Activated naive CD4-positive, alpha-beta T cell treated with anti-CD3 and anti-CD28 coated beads, Interleukin-2, amount 10 ng/mL, durations not matched to agents 7 days and 5 days (primary cell): ENCODE measurements around the gene GPR15LG.
"Not testable (repeated sequence)": the region's sequence is repeated elsewhere in the genome, so short reads cannot be mapped to it uniquely, and the experiment has no call there.

Experiments
- CTCF ChIA-PET: fragments of 350-600 bp; sonication (Branson Sonifier 250); formaldehyde crosslinking; loops from one replicate; lab custom pipeline; 2021; ENCODE audit warnings: antibody characterized with exemption; lab: Charles Lee
- DNase-seq: peaks from one replicate; pipeline ENCODE4 v3.0.0-alpha.2; 2020
- H3K27ac Mint-ChIP-seq: one replicate; pipeline ENCODE4 v1.8.0; 2021; ENCODE audit warnings: mild to moderate bottlenecking, moderate library complexity, mixed read lengths
- H3K27me3 Mint-ChIP-seq: one replicate; pipeline ENCODE4 v1.8.0; 2021; ENCODE audit warnings: mild to moderate bottlenecking, mixed read lengths
- H3K36me3 Mint-ChIP-seq: one replicate; pipeline ENCODE4 v1.8.0; 2021; ENCODE audit warnings: mixed read lengths
- H3K4me1 Mint-ChIP-seq: one replicate; pipeline ENCODE4 v1.8.0; 2021; ENCODE audit warnings: mixed read lengths
- H3K4me3 Mint-ChIP-seq: one replicate; pipeline ENCODE4 v1.8.0; 2021; ENCODE audit warnings: mild to moderate bottlenecking, moderate library complexity, mixed read lengths
- H3K9me3 Mint-ChIP-seq: one replicate; pipeline ENCODE4 v1.8.0; 2021; ENCODE audit warnings: mixed read lengths

The GPR15LG gene

DNA sequence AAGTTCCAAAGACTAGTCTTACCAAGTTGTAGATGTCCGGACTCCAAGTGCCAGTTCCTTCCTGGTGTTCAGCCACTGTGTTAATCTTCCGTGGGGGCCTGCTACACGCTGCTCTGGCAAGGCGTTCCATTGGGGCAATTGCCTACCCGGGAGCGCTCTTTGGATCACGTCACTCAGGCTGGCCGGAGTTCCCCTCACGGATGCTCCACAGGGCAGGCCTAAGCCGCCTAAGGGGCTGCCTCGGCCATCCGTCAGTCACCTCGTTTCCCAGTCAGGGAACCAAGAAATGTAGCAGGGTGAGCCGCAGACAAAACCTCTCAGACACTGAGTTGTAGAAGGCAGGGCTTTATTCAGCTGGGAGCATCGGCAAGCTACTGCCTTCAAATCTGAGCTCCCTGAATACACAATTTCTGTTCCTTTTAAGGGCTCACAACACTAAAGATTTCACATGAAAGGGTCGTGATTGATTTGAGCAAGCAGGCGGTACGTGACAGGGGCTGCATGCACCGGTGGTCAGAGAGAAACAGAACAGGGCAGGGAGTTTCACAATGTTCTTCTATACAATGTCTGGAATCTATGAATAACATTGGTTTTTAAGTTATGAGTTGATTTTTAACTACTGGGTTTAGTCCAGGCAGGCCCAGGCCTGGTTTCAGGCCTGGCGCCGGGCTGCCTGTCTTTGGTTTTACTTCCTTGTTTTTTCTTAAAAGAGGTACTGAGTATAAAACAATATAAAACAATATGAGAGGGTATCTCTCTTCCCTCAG is 1.7 kb upstream of the GPR15LG start:
- H3K9me3 Mint-ChIP-seq, H3K27me3 Mint-ChIP-seq, CTCF ChIA-PET, H3K36me3 Mint-ChIP-seq, H3K4me3 Mint-ChIP-seq, DNase-seq, H3K4me1 Mint-ChIP-seq: not testable (repeated sequence)
- peak overlapping the region; percentile 24 for H3K27ac Mint-ChIP-seq

DNA sequence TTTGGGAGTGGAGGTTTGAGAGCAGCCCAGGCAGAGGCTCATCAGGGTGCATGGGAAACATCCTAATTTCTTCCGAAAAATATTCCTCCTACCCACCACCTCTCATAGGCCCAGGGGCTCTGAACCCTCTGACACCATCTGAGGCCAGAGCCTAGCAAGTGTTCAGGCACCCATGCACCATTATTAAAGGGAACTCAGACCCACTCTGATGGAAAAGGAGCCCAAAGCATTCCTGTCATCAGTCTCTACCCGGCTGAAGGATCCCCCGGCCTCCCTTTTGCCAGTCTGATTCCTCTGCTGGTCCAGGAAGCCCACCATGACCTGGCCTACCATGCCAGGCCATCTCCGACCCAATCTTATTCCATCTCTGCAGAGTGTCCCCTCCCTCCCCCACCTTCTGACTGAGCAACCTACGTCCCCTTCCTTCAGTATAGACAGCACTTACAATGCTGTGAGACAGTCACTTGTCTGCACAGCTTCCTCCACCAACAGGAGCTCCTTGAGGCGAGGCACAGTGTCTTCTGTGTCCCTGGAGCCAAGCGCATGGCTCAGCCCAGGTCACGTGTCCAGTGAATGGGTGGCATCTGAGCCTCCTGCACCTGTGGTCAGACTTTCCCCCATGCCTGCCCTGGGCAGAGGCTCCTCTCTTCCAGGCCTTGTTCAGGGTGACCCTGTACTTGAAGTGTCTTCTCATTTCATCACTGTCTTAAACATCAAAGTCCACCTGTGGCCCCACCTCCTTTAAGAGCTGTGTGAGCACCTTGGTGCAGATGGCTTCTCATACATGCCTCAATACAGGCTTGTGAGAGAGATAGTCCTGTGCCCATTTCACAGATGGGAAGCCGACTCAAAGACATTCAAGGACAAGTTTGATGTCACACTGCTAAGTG is 889 bp upstream of the GPR15LG start:
- H3K4me1 Mint-ChIP-seq: peaks cover 6% of the 10 kb centered on the region
- no peaks in the 10 kb centered on the region for H3K9me3 Mint-ChIP-seq
- H3K36me3 Mint-ChIP-seq: no peaks in the 10 kb centered on the region
- H3K27ac Mint-ChIP-seq: peak overlapping the region; percentile 24
- CTCF ChIA-PET: interaction anchor here (1.0 kb wide), 1 partner anchor 24 kb away, joined by 3 read pairs; no protein-coding TSS in a partner anchor
- no peak for DNase-seq
- no peak overlapping the region for H3K4me3 Mint-ChIP-seq
- peaks cover 7% of the 10 kb centered on the region for H3K27me3 Mint-ChIP-seq

- H3K4me3 Mint-ChIP-seq: no peak overlapping the region
- H3K27ac Mint-ChIP-seq: no peak overlapping the region
- H3K36me3 Mint-ChIP-seq: no peaks in the 10 kb centered on the region
- DNase-seq: no peak
- H3K9me3 Mint-ChIP-seq: no peaks in the 10 kb centered on the region
- H3K27me3 Mint-ChIP-seq: peaks cover 7% of the 10 kb centered on the region
- H3K4me1 Mint-ChIP-seq: peaks cover 6% of the 10 kb centered on the region
- CTCF ChIA-PET: interaction anchor here (1.0 kb wide), 1 partner anchor 39 kb away, joined by 3 read pairs; no protein-coding TSS in a partner anchor
These were observed 1.8 kb downstream of the GPR15LG start for GRCh38 chr10:84175436-84175835.

DNA sequence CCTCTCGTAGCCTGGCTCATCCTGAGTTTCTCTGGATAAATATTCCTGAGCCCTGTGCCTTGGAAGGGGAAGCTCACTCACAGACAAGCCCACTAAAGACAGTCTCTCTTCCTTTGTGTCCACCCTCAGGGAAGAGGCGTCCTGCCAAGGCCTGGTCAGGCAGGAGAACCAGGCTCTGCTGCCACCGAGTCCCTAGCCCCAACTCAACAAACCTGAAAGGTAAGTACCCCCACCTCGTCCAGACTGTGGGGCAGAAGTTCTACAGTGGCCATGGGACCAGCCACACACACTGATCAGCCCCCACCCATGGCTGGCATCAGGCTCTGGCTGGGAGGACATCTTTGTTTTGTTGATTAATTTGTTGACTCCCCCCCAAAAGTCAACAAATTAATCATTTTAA is 2.8 kb downstream of the GPR15LG start:
- Mint-ChIP-seq H3K4me3 (no peak overlapping the region), H3K36me3 (no peaks in the 10 kb centered on the region), H3K27me3 (peaks cover 5% of the 10 kb centered on the region), H3K27ac (peak overlapping the region; percentile 87), H3K9me3 (no peaks in the 10 kb centered on the region), H3K4me1 (peaks cover 6% of the 10 kb centered on the region)
- CTCF ChIA-PET: interaction anchor here (1.0 to 1.2 kb wide), 2 partner anchors 21 to 38 kb away, joined by 3 read pairs; no protein-coding TSS in a partner anchor
- DNase-seq: no peak

- Mint-ChIP-seq H3K9me3 (no peaks in the 10 kb centered on the region), H3K27me3 (no peaks in the 10 kb centered on the region), H3K4me3 (peak overlapping the region; percentile 10), H3K4me1 (peaks cover 6% of the 10 kb centered on the region), H3K36me3 (no peaks in the 10 kb centered on the region), H3K27ac (peak overlapping the region; percentile 87)
- CTCF ChIA-PET: interaction anchor here (1.0 to 1.2 kb wide), 4 partner anchors 14 to 38 kb away, joined by 3 to 7 read pairs (median 4); no protein-coding TSS in a partner anchor
- DNase-seq: no peak
These were observed 3.4 kb downstream of the GPR15LG start for GRCh38 chr10:84176836-84177474.

DNA sequence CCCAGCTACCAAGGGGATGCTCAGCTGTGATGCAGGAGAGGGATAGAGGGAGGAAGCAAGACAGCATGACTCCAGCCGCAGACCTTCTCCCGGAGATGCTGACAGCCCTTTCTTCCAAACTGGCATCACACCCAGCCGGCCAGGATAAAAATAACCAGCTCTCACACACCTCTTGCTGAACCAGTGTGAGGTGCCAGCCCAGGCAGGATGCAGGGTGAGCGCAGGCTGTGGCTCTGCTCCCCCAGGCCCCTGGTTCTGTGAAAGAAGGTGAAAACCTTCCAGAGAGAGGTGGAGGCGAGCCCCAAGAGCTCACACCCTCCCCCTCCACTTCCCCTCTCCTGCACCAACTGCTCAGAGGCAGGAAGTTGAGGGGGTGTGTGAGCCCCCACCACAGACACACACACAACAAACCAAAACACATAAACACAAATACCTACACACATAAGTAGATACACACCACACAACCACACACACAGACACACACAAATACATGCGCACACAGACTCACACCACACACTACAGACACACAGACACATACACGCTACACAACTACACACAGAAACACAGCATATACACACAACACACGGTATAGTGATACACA is 4.0 kb downstream of the GPR15LG start:
- DNase-seq: peak; percentile 80
- CTCF ChIA-PET: interaction anchor here (0.7 to 1.2 kb wide), 5 partner anchors 13 to 37 kb away, joined by 3 to 7 read pairs (median 4); no protein-coding TSS in a partner anchor
- Mint-ChIP-seq H3K4me3 (no peak overlapping the region), H3K27me3 (no peaks in the 10 kb centered on the region), H3K4me1 (peaks cover 6% of the 10 kb centered on the region), H3K9me3 (no peaks in the 10 kb centered on the region), H3K36me3 (no peaks in the 10 kb centered on the region), H3K27ac (no peak overlapping the region)

DNA sequence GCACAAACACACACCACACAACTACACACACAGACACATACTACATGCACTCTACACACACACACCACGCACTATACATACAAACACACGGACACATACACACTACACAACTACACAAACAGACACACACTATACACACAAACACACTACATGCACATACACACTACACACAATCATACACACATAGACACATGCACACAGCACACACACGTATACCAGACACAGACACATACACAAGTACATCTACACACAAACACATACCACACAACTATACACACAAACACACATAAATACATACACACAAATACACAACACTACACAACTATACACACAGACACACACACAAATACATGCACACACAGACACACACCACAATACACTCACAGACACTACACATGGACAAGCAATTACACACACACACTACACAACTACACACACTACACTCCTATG is 4.6 kb downstream of the GPR15LG start:
- no peak overlapping the region for H3K27ac Mint-ChIP-seq
- H3K27me3 Mint-ChIP-seq: no peaks in the 10 kb centered on the region
- no peak overlapping the region for H3K4me3 Mint-ChIP-seq
- H3K9me3 Mint-ChIP-seq: no peaks in the 10 kb centered on the region
- H3K4me1 Mint-ChIP-seq: peaks cover 6% of the 10 kb centered on the region
- no peaks in the 10 kb centered on the region for H3K36me3 Mint-ChIP-seq
- CTCF ChIA-PET: interaction anchor here (0.7 to 1.1 kb wide), 3 partner anchors 13 to 30 kb away, joined by 4 to 7 read pairs (median 4); no protein-coding TSS in a partner anchor
- no peak for DNase-seq

GRCh38 chr10:84179059-84179710 is 5.6 kb downstream of the GPR15LG start:
- no peaks in the 10 kb centered on the region for H3K36me3 Mint-ChIP-seq
- DNase-seq: no peak
- H3K27ac Mint-ChIP-seq: no peak overlapping the region
- H3K4me1 Mint-ChIP-seq: peaks cover 6% of the 10 kb centered on the region
- H3K4me3 Mint-ChIP-seq: no peak overlapping the region
- CTCF ChIA-PET: no interaction called here
- no peaks in the 10 kb centered on the region for H3K9me3 Mint-ChIP-seq
- no peaks in the 10 kb centered on the region for H3K27me3 Mint-ChIP-seq

DNA sequence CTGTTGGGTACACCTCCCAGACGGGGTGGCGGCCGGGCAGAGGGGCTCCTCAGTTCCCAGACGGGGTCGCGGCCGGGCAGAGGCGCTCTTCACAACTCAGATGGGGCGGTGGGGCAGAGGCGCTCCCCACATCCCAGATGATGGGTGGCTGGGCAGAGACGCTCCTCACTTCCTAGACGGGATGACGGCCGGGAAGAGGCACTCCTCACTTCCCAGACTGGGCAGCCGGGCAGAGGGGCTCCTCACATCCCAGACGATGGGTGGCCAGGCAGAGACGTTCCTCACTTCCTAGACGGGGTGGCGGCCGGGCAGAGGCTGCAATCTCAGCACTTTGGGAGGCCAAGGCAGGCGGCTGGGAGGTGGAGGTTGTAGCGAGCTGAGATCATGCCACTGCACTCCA is 6.8 kb downstream of the GPR15LG start:
- H3K4me3 Mint-ChIP-seq, H3K27ac Mint-ChIP-seq, H3K9me3 Mint-ChIP-seq, CTCF ChIA-PET, DNase-seq, H3K36me3 Mint-ChIP-seq, H3K27me3 Mint-ChIP-seq: not testable (repeated sequence)
- peaks cover 14% of the 10 kb centered on the region for H3K4me1 Mint-ChIP-seq

DNA sequence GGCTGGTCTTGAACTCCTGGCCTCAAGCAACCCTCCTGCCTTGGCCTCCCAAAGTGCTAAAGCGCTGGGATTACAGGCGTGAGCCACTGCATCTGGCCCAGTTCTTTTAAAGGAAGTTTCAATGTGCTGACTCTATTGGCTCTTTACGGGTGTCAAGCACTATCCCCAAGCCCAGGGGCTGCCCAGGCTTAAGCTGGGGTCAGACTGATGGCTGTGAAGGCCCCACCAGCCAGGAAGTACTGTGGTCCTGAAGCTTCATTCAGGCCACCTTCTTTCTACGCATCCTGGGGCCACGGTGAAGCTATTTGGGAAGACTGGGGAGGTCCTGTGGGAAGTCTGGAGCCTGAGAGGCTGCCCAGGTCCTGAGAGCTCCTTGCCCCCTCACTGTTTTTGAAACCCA is 8.0 kb downstream of the GPR15LG start:
- H3K9me3 Mint-ChIP-seq: no peaks in the 10 kb centered on the region
- no peak for DNase-seq
- CTCF ChIA-PET: interaction anchor here (0.6 kb wide), 1 partner anchor 26 kb away, joined by 3 read pairs; no protein-coding TSS in a partner anchor
- peaks cover 12% of the 10 kb centered on the region for H3K4me1 Mint-ChIP-seq
- no peaks in the 10 kb centered on the region for H3K36me3 Mint-ChIP-seq
- H3K4me3 Mint-ChIP-seq: no peak overlapping the region
- H3K27me3 Mint-ChIP-seq: no peaks in the 10 kb centered on the region
- no peak overlapping the region for H3K27ac Mint-ChIP-seq

GRCh38 chr10:84184517-84184916 is 10.9 kb downstream of the GPR15LG start:
- peaks cover 8% of the 10 kb centered on the region for H3K4me1 Mint-ChIP-seq

GRCh38 chr10:84185526-84186175 is 12.1 kb downstream of the GPR15LG start:
- peak; percentile 10 for DNase-seq
- Mint-ChIP-seq H3K4me1 (peaks cover 14% of the 10 kb centered on the region), H3K36me3 (no peaks in the 10 kb centered on the region), H3K4me3 (no peak overlapping the region), H3K27me3 (no peaks in the 10 kb centered on the region), H3K27ac (no peak overlapping the region), H3K9me3 (no peaks in the 10 kb centered on the region)
- CTCF ChIA-PET: no interaction called here

More at GRCh38 chr10:84184517-84184916, 10.9 kb downstream of the GPR15LG start:
- H3K4me3 Mint-ChIP-seq: no peak overlapping the region
- no peaks in the 10 kb centered on the region for H3K36me3 Mint-ChIP-seq
- H3K27ac Mint-ChIP-seq: no peak overlapping the region
- DNase-seq: peak; percentile 24
- no peaks in the 10 kb centered on the region for H3K27me3 Mint-ChIP-seq
- CTCF ChIA-PET: interaction anchor here (0.6 to 1.4 kb wide), 2 partner anchors 21 to 317 kb away, joined by 4 to 5 read pairs; no protein-coding TSS in a partner anchor
- no peaks in the 10 kb centered on the region for H3K9me3 Mint-ChIP-seq
